NCI-H774 (cell line): ENCODE measurements around the gene RPL19.
"Not testable (repeated sequence)": the region's sequence is repeated elsewhere in the genome, so short reads cannot be mapped to it uniquely, and the experiment has no call there.

Experiments
- DNase-seq: peaks from one replicate; lab custom pipeline; 2025; lab: John Stamatoyannopoulos, UW

The RPL19 gene

GRCh38 chr17:39244016-39244599 is 44.0 kb downstream of the RPL19 start:
- no peak for DNase-seq

GRCh38 chr17:39244600-39245570 is 44.8 kb downstream of the RPL19 start:
- DNase-seq: peak; percentile 72

- DNase-seq: no peak
These were observed 46.2 kb downstream of the RPL19 start for GRCh38 chr17:39246274-39246673.

- not testable (repeated sequence) for DNase-seq
These were observed 50.0 kb downstream of the RPL19 start for GRCh38 chr17:39250076-39250475.

- DNase-seq: no peak
These were observed 51.9 kb downstream of the RPL19 start for GRCh38 chr17:39251997-39252396.

GRCh38 chr17:39252788-39253460 is 52.8 kb downstream of the RPL19 start:
- DNase-seq: no peak
